ENCODE data around the gene NXPH3. TPM values are rescaled to one million over a fixed set of nuclear protein-coding genes. Genes with fewer than 3 reads are reported as not detected.

NXPH3 gene
- total RNA-seq, 2 donors from 2014 or later, result 61.7 to 131 TPM

DNA sequence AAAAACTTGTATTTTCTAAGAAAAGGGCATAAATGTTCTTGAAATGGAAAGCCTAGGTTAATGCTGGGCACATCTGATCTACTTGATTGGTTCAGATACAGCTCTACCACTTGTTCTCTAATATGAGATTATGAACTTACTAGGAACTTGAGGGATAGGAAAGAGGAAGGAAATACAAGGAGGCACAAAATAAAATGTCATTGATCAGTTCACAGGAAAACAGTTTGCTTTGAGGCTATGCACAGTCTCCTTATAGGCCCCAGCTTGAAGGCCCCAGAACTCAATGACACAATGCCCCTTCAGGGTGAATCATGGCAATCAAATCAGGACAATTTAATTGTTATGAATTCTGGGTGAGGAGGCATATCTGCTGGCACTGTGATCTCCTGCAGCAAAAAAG lies 27.1 kb downstream of the NXPH3 start:
- peaks cover 30 to 55% of the 10 kb centered on the region in 2 donors for H3K4me1 ChIP-seq (ENCODE audit: control insufficient read depth in 1 of 2, low read depth in 2 of 2)

DNA sequence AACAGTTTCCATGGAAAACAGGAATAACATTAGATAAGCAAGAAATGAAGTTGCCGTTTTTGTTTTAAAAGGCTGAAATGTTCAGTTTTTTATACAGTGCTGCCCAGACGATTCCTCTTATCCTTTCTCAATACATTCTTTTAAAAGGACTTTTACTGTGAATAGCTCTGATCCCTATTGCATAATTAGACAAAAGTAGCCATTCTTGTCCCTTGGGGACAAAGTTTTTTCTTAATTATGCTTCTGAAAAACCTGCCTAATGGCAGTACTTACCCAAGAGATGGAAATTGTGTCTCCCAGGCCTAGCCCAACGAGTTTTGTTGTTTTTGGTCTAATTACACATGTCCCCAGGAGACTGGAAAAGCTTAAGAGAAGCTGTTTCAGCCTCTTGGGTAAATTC lies 27.6 kb downstream of the NXPH3 start:
- peaks cover 26 to 50% of the 10 kb centered on the region in 2 donors for H3K4me1 ChIP-seq (ENCODE audit: control insufficient read depth in 1 of 2, low read depth in 2 of 2)
- H3K27me3 ChIP-seq (replicated peaks; ENCODE audit: insufficient read depth), result no peaks in the 10 kb centered on the region
- TF ChIP-seq, protein P1, sequence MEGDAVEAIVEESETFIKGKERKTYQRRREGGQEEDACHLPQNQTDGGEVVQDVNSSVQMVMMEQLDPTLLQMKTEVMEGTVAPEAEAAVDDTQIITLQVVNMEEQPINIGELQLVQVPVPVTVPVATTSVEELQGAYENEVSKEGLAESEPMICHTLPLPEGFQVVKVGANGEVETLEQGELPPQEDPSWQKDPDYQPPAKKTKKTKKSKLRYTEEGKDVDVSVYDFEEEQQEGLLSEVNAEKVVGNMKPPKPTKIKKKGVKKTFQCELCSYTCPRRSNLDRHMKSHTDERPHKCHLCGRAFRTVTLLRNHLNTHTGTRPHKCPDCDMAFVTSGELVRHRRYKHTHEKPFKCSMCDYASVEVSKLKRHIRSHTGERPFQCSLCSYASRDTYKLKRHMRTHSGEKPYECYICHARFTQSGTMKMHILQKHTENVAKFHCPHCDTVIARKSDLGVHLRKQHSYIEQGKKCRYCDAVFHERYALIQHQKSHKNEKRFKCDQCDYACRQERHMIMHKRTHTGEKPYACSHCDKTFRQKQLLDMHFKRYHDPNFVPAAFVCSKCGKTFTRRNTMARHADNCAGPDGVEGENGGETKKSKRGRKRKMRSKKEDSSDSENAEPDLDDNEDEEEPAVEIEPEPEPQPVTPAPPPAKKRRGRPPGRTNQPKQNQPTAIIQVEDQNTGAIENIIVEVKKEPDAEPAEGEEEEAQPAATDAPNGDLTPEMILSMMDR (IDR thresholded peaks at IDR 0.05), result no peak
- H3K4me3 ChIP-seq, result no peak overlapping the region
- DNase-seq (ENCODE audit: low spot score), result no peak
- no peaks in the 10 kb centered on the region for H3K9me3 ChIP-seq
- peak overlapping the region; percentile 55 to 69 for H3K27ac ChIP-seq
- H3K36me3 ChIP-seq, result peaks cover 53% of the 10 kb centered on the region
- peak; percentile 50 for ATAC-seq (ENCODE audit: insufficient number of reproducible peaks, low FRiP score, low read depth)

More for the DNA sequence above, 27.1 kb downstream of the NXPH3 start:
- H3K27me3 ChIP-seq (replicated peaks; ENCODE audit: insufficient read depth), result no peaks in the 10 kb centered on the region
- no peak overlapping the region for H3K4me3 ChIP-seq
- peaks cover 50% of the 10 kb centered on the region for H3K36me3 ChIP-seq
- peak overlapping the region; percentile 55 to 69 for H3K27ac ChIP-seq
- TF ChIP-seq, protein P1 (IDR thresholded peaks at IDR 0.05), result no peak
- no peak for DNase-seq (ENCODE audit: low spot score)
- ATAC-seq (ENCODE audit: insufficient number of reproducible peaks, low FRiP score, low read depth), result no peak
- no peaks in the 10 kb centered on the region for H3K9me3 ChIP-seq

DNA sequence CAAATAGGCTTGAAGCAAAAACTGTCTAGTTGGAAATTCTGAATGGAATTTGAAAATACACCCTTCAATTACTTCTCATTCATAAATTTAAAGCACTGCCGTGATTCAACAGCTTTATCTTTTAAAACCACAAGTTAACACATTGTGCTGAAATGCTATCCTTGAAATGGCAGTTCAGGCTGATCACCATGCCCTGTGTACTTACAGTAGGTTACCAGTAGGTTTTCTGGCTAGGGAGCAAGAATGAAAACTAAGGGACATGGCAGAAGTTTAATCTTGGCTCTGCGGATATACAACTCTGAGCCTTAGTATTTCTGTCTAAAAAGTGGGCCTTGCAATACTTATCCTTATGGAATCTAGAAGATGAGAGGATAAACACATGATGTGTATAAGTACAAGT lies 28.0 kb downstream of the NXPH3 start:
- peak overlapping the region; percentile 55 to 69 for H3K27ac ChIP-seq
- H3K36me3 ChIP-seq, result peaks cover 54% of the 10 kb centered on the region
- DNase-seq (ENCODE audit: low spot score) (no peak), ATAC-seq (ENCODE audit: insufficient number of reproducible peaks, low FRiP score, low read depth) (no peak)
- no peaks in the 10 kb centered on the region for H3K27me3 ChIP-seq (replicated peaks; ENCODE audit: insufficient read depth)
- TF ChIP-seq, protein P1 (IDR thresholded peaks at IDR 0.05), result peak; percentile 45
- H3K9me3 ChIP-seq, result no peaks in the 10 kb centered on the region
- no peak overlapping the region for H3K4me3 ChIP-seq
- H3K4me1 ChIP-seq (ENCODE audit: control insufficient read depth in 1 of 2, low read depth in 2 of 2), result peaks cover 25 to 46% of the 10 kb centered on the region in 2 donors

DNA sequence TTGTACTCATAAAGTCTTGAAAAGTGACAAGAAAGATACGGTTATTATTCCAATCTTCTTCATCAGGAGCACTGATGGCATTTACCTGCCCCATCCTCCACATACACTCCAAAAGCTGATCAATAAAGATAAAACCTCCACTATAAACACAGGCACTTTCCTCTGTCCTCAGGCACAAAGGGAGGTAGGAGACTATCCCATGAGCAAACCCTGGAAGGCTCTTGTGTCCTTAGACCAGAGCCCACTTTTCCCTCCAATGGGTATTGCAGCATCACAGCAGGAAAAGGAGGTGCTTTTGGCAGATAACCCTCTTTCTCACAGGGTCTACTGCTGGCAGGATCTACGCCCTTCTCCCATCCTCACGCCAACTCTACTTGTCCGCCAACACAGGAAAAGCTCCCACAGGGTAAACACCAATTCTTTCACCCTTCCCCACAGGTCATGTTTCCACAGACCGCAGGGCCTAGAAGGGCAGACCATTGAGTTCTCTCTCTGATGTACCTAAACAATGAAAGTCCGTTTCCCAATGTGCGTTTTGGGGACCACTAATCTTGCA lies 28.7 kb downstream of the NXPH3 start:
- Histone ChIP-seq H3K27me3 (replicated peaks; ENCODE audit: insufficient read depth) (no peaks in the 10 kb centered on the region), H3K27ac (peak overlapping the region; percentile 55 to 69), H3K4me1 (ENCODE audit: control insufficient read depth in 1 of 2, low read depth in 2 of 2) (peaks cover 25 to 45% of the 10 kb centered on the region in 2 donors), H3K4me3 (no peak overlapping the region), H3K9me3 (no peaks in the 10 kb centered on the region), H3K36me3 (peaks cover 59% of the 10 kb centered on the region)
- TF ChIP-seq, protein P1 (IDR thresholded peaks at IDR 0.05), result no peak
- DNase-seq (ENCODE audit: low spot score) (no peak), ATAC-seq (ENCODE audit: insufficient number of reproducible peaks, low FRiP score, low read depth) (no peak)

DNA sequence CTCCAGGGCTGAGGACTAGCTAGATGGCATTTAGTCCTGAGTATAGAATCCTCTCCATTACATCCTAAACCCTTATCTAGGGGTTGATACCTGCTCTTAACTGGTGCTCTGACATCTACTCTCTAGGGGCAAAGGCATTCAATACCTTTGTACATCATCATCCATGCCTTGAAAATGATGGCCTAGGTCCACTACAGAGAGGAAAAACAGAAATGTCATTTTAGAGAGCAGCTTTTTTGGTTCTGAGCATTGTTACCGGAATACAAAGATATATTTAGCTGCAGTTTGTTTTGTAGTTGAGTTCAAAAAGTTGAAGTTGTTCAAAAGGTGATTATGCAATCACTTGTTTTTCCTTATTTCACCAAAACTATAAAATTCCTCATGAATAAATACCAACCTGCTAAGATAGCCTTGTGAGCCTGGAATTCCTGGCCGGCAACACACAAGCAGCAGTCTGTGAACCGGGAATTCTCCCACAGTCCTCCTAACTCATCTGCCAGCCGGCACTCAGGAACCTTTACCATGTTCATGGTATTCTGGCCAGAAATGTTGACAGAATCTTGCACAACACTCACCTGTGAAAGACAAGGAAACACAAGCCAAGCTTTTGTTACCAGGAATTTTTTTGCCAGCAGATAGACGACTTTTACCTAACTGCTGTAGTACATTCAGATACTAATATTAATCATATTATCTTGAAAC lies 35.4 kb downstream of the NXPH3 start:
- no peaks in the 10 kb centered on the region for H3K27me3 ChIP-seq (replicated peaks; ENCODE audit: insufficient read depth)
- DNase-seq (ENCODE audit: low spot score) (no peak), ATAC-seq (ENCODE audit: insufficient number of reproducible peaks, low FRiP score, low read depth) (no peak)
- H3K4me1 ChIP-seq (ENCODE audit: control insufficient read depth in 1 of 2, low read depth in 2 of 2), result peaks cover 38 to 66% of the 10 kb centered on the region in 2 donors
- peak overlapping the region; percentile 79 for H3K27ac ChIP-seq
- peaks cover 29% of the 10 kb centered on the region for H3K36me3 ChIP-seq
- no peaks in the 10 kb centered on the region for H3K9me3 ChIP-seq
- TF ChIP-seq, protein P1 (IDR thresholded peaks at IDR 0.05), result no peak
- no peak overlapping the region for H3K4me3 ChIP-seq
